ENCODE measurements around the gene SEMA4B.
"Not testable (repeated sequence)": the region's sequence is repeated elsewhere in the genome, so short reads cannot be mapped to it uniquely, and the experiment has no call there.

SEMA4B gene

GRCh38 chr15:90178468-90179435 lies 22.4 kb upstream of the SEMA4B start:
- DNase-seq (ENCODE audit: low read depth in 3 of 3): no peak

DNA sequence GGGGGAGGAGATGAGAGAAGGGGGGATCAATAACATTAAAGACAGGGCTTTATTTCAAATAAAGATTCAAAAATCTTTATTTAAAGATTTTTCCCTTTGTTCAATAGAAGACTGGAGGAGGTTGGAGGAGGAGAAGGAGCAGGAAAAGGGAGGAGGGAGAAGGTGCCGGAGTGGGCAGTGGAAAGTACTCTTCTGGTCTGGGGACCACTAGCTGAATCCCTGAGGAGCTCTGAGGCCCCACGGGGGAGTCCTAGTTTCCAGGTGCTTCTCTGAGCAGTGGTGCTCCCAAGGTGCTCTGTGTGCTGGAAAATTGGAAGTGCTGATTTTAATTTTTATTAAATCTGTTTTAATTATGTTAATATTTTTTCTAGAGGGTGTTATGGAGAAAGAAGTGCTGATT lies 19.4 kb upstream of the SEMA4B start:
- no peak for DNase-seq (ENCODE audit: low read depth in 3 of 3)

- DNase-seq (ENCODE audit: low read depth in 3 of 3): no peak
These were observed 16.9 kb upstream of the SEMA4B start for GRCh38 chr15:90184119-90184785.

GRCh38 chr15:90184786-90185704 lies 16.1 kb upstream of the SEMA4B start:
- no peak for DNase-seq (ENCODE audit: low read depth in 3 of 3)

- no peak for DNase-seq (ENCODE audit: low read depth in 3 of 3)
These were observed 13.8 kb upstream of the SEMA4B start for GRCh38 chr15:90187257-90187868.

DNA sequence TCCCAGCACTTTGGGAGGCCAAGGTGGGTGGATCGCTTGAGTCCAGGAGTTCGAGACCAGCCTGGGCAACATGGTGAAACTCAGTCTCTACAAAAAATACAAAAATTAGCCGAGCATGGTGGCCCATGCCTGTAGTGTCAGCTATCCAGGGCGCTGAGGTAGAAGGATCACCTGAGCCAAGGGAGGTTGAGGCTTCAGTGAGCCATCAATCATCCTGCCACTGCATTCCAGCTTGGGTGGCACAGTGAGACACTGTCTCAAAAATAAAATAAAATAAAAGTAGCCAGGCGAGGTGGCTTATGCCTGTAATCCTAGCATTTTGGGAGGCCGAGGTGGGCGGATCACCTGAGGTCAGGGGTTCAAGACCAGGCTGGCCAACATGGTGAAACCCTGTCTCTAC lies 13.1 kb upstream of the SEMA4B start:
- not testable (repeated sequence) for DNase-seq (ENCODE audit: low read depth in 3 of 3)

DNA sequence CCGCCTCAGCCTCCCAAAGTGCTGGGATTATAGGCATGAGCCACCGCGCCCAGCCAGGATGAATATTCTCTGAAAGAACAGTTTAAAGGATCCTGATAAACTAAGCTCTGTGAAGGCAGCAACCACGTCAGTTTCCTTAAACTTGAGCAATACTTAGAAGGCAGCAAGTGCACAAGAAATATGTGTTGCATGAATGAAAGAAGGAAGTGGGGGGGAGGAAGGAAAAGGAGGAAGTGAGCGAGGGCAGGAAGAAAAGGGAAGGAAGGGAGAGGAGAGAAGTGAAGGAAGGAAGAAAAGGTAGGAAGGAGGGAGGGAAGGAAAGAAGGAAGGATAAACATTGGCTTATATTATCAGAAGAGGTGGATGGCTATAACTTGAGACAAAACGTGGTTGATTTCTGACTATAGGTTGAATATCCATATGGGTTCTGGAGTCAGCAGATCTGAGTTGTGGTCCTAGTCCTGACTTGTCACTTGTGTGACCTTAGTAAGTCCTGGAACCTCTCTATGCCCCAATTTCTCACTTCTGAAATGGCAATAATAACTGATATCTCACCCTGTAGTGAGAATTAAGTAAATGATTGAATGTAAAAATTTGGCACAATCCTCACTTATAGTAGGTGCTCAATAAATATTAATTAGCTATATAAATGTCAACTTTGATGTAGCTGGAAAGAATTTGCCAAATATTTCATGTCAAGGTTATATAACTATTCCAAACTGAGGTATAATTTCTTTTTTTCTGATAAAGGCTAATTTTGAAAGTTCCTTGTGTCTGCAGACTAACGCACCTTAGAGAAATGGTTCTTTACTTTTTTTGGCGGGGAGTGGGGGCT lies 12.0 kb upstream of the SEMA4B start:
- DNase-seq (ENCODE audit: low read depth in 3 of 3): no peak

GRCh38 chr15:90189781-90190467 lies 11.2 kb upstream of the SEMA4B start:
- no peak for DNase-seq (ENCODE audit: low read depth in 3 of 3)

- no peak for DNase-seq (ENCODE audit: low read depth in 3 of 3)
These were observed 10.4 kb upstream of the SEMA4B start for GRCh38 chr15:90190606-90191343.

DNA sequence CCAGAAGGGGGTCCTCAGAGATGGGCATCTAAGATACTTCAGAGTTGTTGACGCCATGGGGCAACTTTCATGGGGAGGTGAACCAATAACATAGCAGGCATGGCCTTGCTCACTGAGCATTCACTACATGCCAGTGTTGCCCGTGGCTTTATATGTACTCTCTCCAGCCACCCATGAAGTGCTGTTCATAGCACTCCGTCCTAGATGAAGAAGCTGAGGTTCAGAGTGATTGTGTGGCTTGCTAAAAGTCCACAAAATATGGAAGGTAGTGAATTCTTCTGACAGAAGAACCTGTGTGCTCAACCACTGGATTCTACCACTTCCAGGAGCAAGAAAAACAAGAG lies 9.8 kb upstream of the SEMA4B start:
- DNase-seq (ENCODE audit: low read depth in 3 of 3): no peak

DNA sequence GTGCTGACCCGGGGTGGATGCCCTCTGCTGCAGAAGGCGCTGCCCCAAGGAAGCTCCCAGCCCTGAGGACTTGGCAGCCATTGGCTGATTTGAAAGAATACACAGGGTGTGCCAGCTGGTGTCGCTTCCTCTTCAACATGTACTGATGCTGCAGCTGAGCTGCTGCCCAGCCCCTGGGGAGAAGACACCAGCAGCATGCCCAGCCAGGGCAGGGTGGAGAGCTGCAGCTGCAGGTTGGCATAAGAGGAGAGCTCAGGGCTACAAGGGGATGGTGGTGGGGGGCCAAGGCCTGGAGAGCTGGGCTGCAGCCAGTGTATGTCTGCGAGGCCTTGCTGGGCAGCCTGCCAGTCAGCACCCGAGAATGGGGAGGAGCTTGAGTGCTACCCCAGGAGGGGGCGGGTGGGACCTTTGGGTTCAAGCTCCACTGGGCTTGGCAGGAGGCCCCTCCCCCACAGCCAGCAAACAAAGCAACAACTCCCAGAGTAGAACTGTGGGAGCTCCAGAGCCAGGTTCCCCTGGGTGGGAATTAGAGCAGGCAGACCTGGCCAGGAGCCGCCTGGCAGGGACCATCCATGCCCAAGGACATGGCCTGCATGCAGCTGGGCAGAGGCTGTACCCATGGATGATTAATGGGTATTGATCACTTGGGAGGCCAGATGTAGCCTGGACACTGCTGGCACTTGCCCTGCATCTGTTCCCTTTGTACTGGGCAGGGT lies 9.2 kb upstream of the SEMA4B start:
- DNase-seq (ENCODE audit: low read depth in 3 of 3): no peak

- DNase-seq (ENCODE audit: low read depth in 3 of 3): no peak
These were observed 8.0 kb upstream of the SEMA4B start for GRCh38 chr15:90192961-90193786.

GRCh38 chr15:90194655-90195054 lies 6.5 kb upstream of the SEMA4B start:
- DNase-seq (ENCODE audit: low read depth in 3 of 3): no peak

- DNase-seq (ENCODE audit: low read depth in 3 of 3): no peak
These were observed 498 bp upstream of the SEMA4B start for GRCh38 chr15:90200534-90201129.

GRCh38 chr15:90201944-90202375 lies 830 bp downstream of the SEMA4B start:
- DNase-seq (ENCODE audit: low read depth in 3 of 3): no peak

DNA sequence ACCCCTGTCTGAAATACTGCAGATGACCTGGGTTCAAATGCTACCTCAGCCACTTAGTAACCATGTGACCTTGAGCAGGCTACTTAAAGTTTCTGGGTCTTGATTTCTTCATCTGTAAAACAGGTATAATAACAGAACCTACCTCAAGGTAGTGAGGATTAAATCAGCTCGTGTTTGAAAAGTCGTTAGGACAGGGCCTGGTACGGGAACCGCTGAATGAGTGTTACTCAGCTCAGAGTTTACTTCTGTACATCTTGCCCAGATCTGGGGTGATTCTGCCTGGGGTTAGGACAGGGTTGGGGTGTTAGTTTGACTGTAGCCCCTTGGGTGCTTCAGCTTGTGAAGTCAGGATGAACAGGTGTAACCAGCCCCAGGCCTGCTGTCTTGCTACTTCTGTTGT lies 1.8 kb downstream of the SEMA4B start:
- DNase-seq (ENCODE audit: low read depth in 3 of 3): no peak

DNA sequence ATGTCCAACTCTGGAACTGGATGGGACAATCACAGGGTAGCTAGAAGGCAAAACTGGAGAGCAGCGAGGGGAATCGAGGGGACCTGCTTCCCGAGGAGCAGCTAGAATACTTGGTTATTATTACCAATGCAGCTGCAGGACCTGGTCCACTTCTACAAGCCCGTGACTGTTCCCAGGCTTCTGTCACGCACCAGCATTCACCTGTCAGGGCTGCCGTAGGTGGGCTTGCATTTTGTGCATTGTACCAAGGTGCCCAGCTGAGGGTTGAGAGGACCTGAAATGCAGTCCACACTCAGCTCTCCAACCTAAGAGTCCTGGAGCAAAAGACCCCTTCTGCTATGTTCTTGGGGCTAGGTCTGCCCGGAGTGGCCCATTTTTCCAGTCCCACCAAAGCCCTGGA lies 2.3 kb downstream of the SEMA4B start:
- DNase-seq (ENCODE audit: low read depth in 3 of 3): no peak

All from stimulated activated CD4-positive, alpha-beta T cell treated with anti-CD3 and anti-CD28 coated beads, TNF-alpha, amount 100 ng/mL, for 48 hours (primary cell).